Measurements from ENCODE around the gene POLR3B.
"Not testable (repeated sequence)": the region's sequence is repeated elsewhere in the genome, so short reads cannot be mapped to it uniquely, and the experiment has no call there.

POLR3B gene

GRCh38 chr12:106357549-106358395 lies at the start of gene POLR3B:
Gene POLR3B, plus strand, starts transcription at chr12:106357748. Its CDS starts 132 bp downstream, at chr12:106357880.
- DNase-seq (ENCODE audit: low read depth in 4 of 4, low spot score in 1 of 4): peak; percentile 88 to 94 (median 94)

DNA sequence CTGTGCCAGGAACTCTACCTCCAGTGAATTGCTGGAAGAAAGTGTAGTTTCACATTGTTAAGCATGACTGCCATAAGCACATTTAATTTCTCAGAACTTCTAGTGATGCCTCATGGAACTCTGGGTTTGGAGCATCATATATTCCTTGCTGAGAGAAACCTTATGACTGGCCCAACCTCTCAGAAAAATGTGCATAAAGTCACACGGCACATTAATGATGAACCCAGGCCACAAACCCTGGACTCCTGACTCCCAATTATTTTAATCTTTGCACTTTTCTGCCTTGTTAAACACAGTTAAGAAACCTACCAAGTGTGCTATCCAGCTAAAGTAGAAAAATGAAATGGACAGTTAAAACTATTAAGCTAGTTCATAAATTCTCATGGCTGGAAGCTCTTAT lies 49.4 kb upstream of the POLR3B start:
- no peak for DNase-seq (ENCODE audit: low read depth in 4 of 4, low spot score in 1 of 4)

DNA sequence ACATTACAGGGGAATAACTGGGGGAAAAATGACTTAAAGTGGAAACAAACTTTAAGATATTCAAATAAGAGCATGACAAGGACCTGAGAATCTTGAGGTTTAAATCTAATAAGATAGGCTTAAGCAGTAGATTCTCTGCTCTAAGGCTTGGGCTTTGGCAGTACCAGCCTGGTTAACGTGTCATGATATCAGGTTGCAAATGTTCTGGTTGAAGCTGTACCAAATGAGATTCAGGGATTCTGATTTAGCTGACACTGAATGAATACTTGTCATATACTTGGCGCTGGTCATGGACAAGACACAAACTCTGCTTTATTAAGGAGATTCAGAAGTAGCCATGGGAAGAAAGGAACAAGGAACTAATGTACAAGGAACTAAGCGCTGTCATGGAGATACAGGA lies 48.9 kb upstream of the POLR3B start:
- no peak for DNase-seq (ENCODE audit: low read depth in 4 of 4, low spot score in 1 of 4)

- DNase-seq (ENCODE audit: low read depth in 4 of 4, low spot score in 1 of 4): no peak
Measured at GRCh38 chr12:106309671-106310505, 47.7 kb upstream of the POLR3B start.

DNA sequence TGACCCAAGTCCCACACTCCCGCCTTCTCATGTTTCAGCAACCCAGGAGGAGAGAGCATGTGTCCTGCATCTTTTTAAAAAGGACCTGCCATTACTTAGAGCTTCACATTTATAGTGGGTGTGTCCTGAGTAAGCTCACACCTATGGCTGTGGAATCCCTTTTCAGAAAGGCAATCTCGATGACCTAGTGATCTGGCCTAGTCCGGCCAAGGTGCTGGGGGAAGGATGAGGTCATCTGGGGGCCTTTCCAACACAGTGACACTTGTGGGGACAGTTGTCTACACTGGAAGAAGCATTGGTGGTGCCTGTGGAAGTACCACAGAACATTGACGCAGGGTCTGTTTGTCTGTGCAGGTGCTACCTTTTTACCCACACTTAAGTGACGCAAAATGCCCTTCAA lies 46.9 kb upstream of the POLR3B start:
- no peak for DNase-seq (ENCODE audit: low read depth in 4 of 4, low spot score in 1 of 4)

GRCh38 chr12:106311139-106311538 lies 46.4 kb upstream of the POLR3B start:
- DNase-seq (ENCODE audit: low read depth in 4 of 4, low spot score in 1 of 4): no peak

- DNase-seq (ENCODE audit: low read depth in 4 of 4, low spot score in 1 of 4): not testable (repeated sequence)
Measured at GRCh38 chr12:106313413-106313812, 44.1 kb upstream of the POLR3B start.

DNA sequence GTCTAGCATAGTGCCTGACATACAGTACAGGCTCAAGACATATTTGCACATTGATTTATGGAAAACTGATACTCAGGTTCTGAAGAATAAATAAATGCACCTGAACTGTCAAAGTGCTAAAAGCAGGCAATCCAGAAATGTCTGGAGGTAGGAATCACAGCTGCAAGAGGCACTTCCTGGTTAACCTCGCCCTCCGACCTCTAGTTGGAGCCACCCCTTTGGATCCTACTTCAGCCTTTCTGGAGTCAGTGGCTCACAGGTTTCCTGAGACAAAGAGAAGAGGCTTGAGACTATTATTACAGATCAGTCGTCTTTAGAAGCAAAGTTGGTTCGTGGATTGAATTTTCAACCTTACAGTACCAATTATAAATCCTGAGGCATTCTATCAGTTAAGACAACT lies 42.0 kb upstream of the POLR3B start:
- DNase-seq (ENCODE audit: low read depth in 4 of 4, low spot score in 1 of 4): no peak

GRCh38 chr12:106317406-106318082 lies 40.0 kb upstream of the POLR3B start:
- DNase-seq (ENCODE audit: low read depth in 4 of 4, low spot score in 1 of 4): no peak

GRCh38 chr12:106321139-106321850 lies 36.3 kb upstream of the POLR3B start:
- DNase-seq (ENCODE audit: low read depth in 4 of 4, low spot score in 1 of 4): no peak

DNA sequence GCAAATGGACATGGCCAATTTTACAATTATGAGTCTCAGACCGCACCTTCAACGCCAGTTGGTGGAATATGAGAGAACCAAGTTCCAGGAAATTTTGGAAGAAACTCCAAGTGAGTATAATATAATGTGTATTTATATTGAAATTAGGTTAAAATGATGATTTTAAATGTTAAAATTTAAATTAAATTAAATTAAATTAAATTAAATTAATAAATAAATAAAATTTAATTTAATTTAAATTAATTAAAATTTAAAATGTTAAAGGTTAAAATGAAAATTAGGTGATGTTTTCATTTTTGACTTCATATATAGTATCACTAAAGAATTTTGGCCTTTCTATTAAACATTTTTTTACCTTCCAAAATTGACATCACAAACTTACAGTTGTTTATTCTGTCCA lies 34.0 kb upstream of the POLR3B start:
- DNase-seq (ENCODE audit: low read depth in 4 of 4, low spot score in 1 of 4): no peak

- no peak for DNase-seq (ENCODE audit: low read depth in 4 of 4, low spot score in 1 of 4)
Measured at GRCh38 chr12:106327309-106327869, 30.2 kb upstream of the POLR3B start.

DNA sequence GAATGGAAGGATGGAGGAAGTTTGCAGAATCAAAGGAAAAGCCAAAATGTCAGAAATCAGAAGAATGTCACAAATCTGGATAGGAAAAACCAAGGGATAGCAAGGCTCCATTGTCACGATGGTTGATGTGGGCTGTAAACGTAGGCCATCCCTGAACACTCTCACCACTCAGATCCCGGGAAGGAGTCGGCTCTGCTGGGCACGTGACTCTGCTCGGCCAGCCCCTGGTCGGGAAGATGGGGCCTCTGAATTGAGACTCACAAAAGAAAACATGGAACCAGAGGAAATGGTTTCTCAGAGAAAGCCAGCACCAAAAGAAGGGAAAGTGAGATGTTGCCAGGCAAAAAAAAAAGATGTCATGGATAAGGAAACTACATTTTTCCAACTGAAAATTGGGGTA lies 28.8 kb upstream of the POLR3B start:
- DNase-seq (ENCODE audit: low read depth in 4 of 4, low spot score in 1 of 4): no peak

- DNase-seq (ENCODE audit: low read depth in 4 of 4, low spot score in 1 of 4): no peak
Measured at GRCh38 chr12:106329231-106329982, 28.1 kb upstream of the POLR3B start.

- DNase-seq (ENCODE audit: low read depth in 4 of 4, low spot score in 1 of 4): no peak
Measured at GRCh38 chr12:106331599-106331998, 25.9 kb upstream of the POLR3B start.

DNA sequence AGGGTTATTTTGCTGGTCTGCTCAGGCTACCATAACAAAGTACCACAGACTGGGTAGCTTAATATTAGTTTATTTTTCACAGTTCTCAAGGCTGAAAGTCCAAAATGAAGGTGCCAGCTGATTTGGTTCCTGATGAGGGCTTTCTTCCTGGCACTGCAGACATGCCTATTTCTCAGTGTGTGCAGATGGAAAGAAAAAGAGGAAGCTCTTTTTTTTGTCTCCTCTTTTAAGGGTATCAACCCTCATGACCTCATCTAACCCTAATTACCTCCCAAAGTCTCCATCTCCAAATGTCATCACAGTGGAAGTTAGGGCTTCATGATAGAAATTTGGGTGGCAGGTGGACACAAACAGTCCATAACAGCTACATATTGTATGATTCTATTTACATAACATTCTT lies 25.0 kb upstream of the POLR3B start:
- DNase-seq (ENCODE audit: low read depth in 4 of 4, low spot score in 1 of 4): no peak

DNA sequence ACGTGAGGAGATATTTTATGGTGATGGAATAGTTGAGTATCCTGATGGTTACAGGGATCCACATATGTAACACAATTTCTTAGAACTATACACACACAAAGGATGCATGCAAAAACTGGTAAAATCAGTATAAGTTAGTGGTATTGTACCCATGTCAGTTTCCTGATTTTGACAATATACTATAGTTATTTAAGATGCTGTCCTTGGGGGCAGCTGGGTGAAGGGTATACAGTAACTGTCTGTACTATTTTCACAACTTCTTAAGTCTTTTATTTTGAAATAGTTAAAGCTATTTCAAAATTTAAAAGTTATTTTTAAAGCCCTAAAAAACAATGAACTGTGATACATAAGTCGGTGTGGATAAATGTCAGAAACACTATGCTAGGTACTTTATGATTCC lies 24.5 kb upstream of the POLR3B start:
- DNase-seq (ENCODE audit: low read depth in 4 of 4, low spot score in 1 of 4): no peak

- DNase-seq (ENCODE audit: low read depth in 4 of 4, low spot score in 1 of 4): no peak
Measured at GRCh38 chr12:106333756-106334155, 23.8 kb upstream of the POLR3B start.

- no peak for DNase-seq (ENCODE audit: low read depth in 4 of 4, low spot score in 1 of 4)
Measured at GRCh38 chr12:106341086-106341877, 16.3 kb upstream of the POLR3B start.

Data from stimulated activated CD4-positive, alpha-beta T cell treated with anti-CD3 and anti-CD28 coated beads, Interleukin-1b, Interleukin-23, amount 100 ng/mL, for 24 hours (primary cell).